ENCODE results near the gene DNAJC24.

The DNAJC24 gene

GRCh38 chr11:31417357-31417756, 47.7 kb downstream of the DNAJC24 start:
- no peak for DNase-seq

- no peak for DNase-seq
These were observed 48.2 kb downstream of the DNAJC24 start for GRCh38 chr11:31417816-31418215.

DNA sequence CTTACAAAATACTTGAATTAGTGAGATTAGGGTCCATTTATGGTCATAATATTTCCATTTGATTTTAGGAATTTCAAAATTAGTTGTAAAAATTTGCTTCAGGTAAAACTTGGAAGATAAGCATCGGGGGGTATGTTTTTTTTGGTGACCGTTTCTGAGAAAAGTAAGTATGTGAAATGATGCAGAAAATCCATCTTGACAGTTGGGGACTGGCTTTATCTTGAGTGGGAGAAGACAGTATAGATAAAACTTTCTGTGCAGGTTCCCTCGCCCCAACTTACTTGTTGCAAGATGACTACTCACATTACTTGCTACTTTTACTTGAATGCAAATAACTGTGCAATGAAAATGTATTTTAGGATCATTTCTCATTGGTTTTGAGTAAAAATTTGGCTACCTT, 49.5 kb downstream of the DNAJC24 start:
- DNase-seq = no peak

DNA sequence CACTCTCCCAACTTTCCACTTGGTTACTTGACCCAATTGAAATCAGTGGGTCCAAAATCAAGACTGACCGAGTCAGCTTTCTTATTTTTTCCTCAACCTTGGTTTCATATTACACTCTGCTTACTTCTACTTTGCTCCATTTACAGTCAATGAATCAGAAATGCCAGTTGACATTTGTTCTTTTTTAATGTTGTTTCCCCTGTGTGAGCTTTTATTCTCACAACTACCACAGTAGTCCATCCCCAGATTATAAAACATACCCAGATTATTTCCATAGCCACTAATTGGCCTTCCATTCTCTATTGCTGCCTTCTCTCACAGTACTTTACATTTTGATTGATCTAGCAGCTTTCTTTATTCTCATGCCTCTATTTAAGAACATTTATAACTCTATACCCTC, 50.0 kb downstream of the DNAJC24 start:
- DNase-seq = no peak

GRCh38 chr11:31421820-31422219, 52.2 kb downstream of the DNAJC24 start:
- no peak for DNase-seq

- DNase-seq = no peak
These were observed 53.0 kb downstream of the DNAJC24 start for GRCh38 chr11:31422703-31423102.

GRCh38 chr11:31424652-31425051, 55.0 kb downstream of the DNAJC24 start:
- no peak for DNase-seq

GRCh38 chr11:31433851-31434250, 64.2 kb downstream of the DNAJC24 start:
- DNase-seq = no peak

GRCh38 chr11:31437742-31438435, 68.2 kb downstream of the DNAJC24 start:
- DNase-seq = no peak

- DNase-seq = no peak
These were observed 71.6 kb downstream of the DNAJC24 start for GRCh38 chr11:31441296-31441695.

- no peak for DNase-seq
These were observed 72.4 kb downstream of the DNAJC24 start for GRCh38 chr11:31442086-31442485.

GRCh38 chr11:31443802-31444201, 74.1 kb downstream of the DNAJC24 start:
- no peak for DNase-seq

GRCh38 chr11:31445621-31446020, 76.0 kb downstream of the DNAJC24 start:
- DNase-seq = no peak

DNA sequence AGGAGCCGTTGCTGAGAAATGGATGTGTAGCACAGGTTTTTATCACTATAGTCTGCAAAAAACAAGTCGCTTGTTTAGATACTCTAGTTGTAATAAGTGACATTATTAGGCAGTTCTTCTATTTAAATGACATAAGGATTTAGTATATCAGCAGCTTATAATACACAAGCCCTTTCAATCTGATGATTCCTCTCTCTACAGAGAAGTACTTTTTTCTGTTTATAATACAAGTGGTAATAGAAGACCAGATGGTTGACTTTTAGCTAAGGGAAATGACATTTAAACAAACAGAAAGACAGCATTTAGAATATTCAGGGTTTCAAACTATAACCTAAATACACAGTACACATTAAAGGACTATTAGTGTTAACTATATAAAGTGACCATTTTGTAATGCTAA, 79.4 kb downstream of the DNAJC24 start:
- no peak for DNase-seq

DNA sequence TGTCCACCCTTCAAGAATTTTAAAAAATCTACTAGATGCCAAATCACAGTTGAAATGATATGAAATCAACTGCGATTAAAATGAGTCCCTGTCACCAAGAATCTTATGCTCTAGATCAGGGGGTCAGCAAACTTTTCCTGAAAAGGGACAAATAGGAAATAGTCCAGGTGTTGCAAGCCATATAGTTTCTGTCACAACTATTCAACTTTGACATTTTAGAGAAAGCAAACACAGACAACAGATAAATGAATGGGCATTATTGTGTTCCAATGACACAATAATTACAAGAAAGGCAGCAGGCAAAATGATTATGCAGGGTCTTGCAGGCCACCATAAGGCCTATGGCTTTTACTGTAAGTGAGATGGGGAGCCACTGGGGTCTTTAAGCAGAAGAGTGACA, 81.2 kb downstream of the DNAJC24 start:
- no peak for DNase-seq

DNA sequence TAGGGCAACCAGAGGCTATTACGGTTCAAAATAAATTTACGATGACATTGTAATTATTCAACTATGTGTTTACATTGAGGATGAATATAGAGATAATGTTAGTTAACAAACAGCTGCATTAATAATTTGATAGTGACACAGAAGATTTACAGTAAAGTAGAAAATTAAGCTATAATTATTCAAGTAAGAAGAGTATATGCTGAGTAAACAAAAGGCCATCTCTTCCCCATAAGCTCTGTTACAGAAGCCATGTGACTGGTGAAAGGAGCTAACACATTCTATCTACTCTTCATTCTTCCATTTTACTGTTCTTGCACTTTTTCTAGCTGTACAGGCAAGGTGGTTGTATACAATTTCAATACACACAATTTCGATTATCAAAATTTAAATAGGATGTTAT, 85.5 kb downstream of the DNAJC24 start:
- no peak for DNase-seq

- DNase-seq = no peak
These were observed 94.8 kb downstream of the DNAJC24 start for GRCh38 chr11:31464436-31464835.

DNA sequence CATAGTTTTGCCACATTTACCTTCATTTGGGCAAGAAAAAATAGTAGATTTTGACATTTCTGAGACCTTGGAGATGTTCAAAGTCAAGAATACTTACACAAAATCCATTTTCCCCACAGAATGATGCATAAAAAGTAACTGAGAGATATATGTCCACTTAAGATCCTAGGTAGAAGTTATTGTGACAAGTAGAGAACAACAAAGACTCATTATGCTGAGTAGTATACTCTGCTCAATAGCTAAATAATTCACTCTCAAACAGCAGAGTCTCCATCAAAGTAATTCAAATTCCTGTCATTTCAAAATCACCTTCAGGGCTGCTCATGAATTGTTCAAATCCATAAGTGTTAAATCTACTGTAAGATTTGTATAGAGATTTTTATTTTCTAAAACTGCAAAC, 104.4 kb downstream of the DNAJC24 start:
- DNase-seq = no peak

GRCh38 chr11:31477528-31478222, 108.0 kb downstream of the DNAJC24 start:
- no peak for DNase-seq

- no peak for DNase-seq
These were observed 108.5 kb downstream of the DNAJC24 start for GRCh38 chr11:31478223-31478590.

GRCh38 chr11:31479066-31479465, 109.4 kb downstream of the DNAJC24 start:
- no peak for DNase-seq

DNA sequence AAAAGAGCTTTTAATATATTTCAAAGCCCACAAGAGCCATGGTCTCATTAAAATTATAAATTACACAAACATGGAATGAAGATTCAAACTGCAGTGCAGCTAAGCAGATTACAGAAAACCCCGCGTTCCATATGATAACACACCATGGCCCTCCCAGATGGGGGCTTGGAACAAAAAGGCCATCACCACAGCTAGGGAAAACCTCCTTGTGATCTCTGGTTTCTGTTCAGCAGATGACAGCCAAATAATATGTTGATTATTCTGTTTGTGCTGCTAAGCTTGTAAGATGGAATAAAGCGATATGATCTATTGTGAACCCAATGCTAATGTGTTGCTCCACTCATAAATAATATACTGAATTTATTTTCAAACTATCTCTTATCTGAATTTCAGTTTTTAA, 111.3 kb downstream of the DNAJC24 start:
- no peak for DNase-seq
